Activated T-helper 1 cell treated with Interleukin-2 at 50 U/mL for 16 hours (primary cell): ENCODE data around the gene HCN4.

Source experiments
- DNase-seq: peaks from one replicate; pipeline ENCODE4 v3.0.0-alpha.2; 2020; ENCODE audit warnings: low read depth

Gene HCN4

GRCh38 chr15:73344056-73344455, 24.7 kb downstream of the HCN4 start:
- no peak for DNase-seq

- no peak for DNase-seq
Measured at GRCh38 chr15:73341886-73342600, 26.7 kb downstream of the HCN4 start.

- no peak for DNase-seq
Measured at GRCh38 chr15:73340502-73341192, 28.1 kb downstream of the HCN4 start.

GRCh38 chr15:73338606-73339374, 30.0 kb downstream of the HCN4 start:
- no peak for DNase-seq

- no peak for DNase-seq
Measured at GRCh38 chr15:73338058-73338457, 30.7 kb downstream of the HCN4 start.

- DNase-seq: no peak
Measured at GRCh38 chr15:73337187-73337586, 31.6 kb downstream of the HCN4 start.

GRCh38 chr15:73336756-73337155, 32.0 kb downstream of the HCN4 start:
- DNase-seq: no peak

- DNase-seq: no peak
Measured at GRCh38 chr15:73335471-73335870, 33.3 kb downstream of the HCN4 start.

GRCh38 chr15:73335026-73335425, 33.7 kb downstream of the HCN4 start:
- no peak for DNase-seq

- no peak for DNase-seq
Measured at GRCh38 chr15:73334086-73334485, 34.7 kb downstream of the HCN4 start.

GRCh38 chr15:73333001-73333400, 35.8 kb downstream of the HCN4 start:
- DNase-seq: no peak

GRCh38 chr15:73331991-73332925, 36.5 kb downstream of the HCN4 start:
- DNase-seq: no peak

- no peak for DNase-seq
Measured at GRCh38 chr15:73331501-73331900, 37.3 kb downstream of the HCN4 start.

GRCh38 chr15:73330206-73331051, 38.3 kb downstream of the HCN4 start:
- DNase-seq: no peak

- no peak for DNase-seq
Measured at GRCh38 chr15:73329501-73330200, 39.1 kb downstream of the HCN4 start.

- DNase-seq: no peak
Measured at GRCh38 chr15:73328981-73329380, 39.8 kb downstream of the HCN4 start.

- no peak for DNase-seq
Measured at GRCh38 chr15:73328149-73328820, 40.5 kb downstream of the HCN4 start.

- DNase-seq: no peak
Measured at GRCh38 chr15:73326157-73326556, 42.6 kb downstream of the HCN4 start.

GRCh38 chr15:73325191-73325861, 43.4 kb downstream of the HCN4 start:
- DNase-seq: no peak
